OCI-M2 (cell line): ENCODE data around the gene FLII.
"Not testable (repeated sequence)": the region's sequence is repeated elsewhere in the genome, so short reads cannot be mapped to it uniquely, and the experiment has no call there.

Source experiments
- DNase-seq: peaks from one replicate; lab custom pipeline; 2025; ENCODE audit not compliant: unreplicated experiment; lab: John Stamatoyannopoulos, UW

The FLII gene

DNA sequence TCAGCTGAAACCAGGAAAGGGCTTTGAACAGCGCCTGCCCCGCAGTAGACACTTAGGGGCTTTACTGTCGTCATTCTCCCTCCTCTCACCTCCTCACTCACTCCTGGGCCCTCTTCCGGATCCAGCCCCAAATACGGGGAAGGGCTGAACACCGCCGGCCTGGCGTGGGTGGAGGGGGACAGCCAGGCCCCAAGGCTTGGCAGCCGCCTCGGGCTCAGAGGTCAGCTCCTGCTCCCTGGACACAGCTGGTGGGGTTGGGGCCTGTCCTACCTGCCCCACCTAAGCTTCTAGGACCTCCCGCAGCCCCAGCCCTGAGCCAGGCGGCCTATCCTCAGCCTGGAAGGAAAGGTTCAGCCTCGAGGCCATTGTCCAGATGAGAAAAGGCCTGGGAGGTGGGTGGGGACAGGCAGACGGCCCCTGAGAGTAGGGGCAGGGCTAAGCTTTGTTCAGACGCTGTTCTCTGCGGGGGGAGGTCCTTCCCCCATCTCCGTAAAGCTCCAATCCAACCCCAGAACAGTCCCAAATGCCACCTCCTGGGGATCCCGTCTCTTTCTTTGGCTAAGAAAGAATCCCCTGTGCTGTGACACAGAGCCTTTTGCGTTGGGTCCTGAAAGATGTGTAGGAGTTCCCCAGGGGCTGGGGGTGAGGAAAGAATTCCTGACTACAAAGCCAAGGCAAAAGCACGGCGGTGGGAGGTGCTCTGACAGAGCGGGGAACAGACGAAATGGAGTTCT, 34.0 kb downstream of the FLII start:
- no peak for DNase-seq

DNA sequence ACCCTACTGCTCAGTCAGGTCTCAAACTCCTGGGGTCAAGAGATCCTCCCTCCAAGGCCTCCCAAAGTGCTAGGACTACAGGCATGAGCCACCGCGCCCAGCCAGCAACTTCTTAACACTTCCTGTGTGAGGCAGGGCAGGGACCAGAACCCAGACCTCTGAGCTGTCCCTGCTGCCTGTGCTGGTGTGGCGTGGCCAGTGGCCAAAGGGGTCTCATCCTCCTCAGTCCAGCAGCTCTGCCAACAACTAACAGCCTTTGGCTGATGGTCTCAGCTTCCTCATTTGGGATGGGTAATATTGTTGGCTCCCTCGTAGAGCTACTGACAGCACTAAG, 34.5 kb downstream of the FLII start:
- no peak for DNase-seq

DNA sequence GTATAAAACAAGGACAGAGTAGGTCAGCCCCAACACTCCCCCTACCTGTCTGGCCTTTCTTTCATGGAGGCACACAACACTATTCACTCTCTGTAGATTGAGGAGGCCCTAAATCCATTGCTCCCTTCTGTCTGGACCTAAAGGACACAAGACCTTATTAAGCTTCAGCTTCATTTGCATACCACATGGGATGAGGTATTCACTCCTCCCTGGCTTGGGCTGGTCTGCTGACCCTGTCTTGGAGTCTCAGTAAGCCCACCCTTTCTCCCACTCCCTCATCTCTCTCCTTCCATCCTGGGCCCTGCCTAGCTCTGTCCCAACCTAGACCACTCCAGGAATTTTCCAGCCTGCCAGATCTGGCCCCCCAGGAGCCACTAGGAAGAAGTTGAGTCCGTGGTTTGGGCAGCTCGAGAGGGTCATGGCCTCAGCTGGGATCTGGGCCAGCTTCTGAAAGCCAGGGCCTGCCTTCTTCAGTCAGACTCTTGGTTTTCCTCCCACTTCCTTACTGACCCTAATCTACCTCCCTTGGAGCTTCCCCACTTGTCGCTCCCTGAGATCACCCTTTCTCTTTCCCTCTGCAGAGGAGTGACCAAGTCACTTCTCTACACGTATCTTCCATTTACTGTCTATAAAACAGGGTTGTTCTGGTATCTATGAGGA, 39.7 kb downstream of the FLII start:
- DNase-seq, result no peak

DNA sequence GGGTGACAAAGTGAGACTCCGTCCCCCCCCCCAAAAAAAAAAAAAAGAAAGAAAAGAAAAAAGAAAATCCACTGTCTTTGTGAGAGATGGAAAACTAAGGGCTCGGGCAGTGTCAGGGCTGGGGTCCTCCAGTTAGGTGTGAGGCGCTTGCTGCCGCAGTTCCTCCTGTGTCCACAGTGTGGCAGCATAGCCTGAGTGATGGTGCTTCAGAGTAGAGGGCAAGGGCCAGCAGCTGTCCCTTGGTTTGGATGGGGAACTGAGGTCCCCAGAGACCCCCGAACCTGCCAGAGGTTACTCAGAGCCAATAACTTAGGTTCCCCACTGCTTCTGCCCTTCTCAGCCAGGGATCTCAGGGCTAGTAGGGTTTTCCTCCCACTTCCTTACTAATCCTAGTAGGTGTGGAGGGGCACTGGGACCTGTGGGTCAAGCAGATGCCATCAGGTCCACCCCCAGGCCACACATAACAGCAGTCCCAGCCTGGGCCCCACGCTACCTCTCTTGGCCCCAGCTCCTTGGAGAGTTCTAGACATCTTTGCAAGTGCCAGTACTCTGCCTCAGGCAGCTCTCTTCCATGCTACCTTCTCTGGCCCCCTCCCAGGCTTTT, 41.0 kb downstream of the FLII start:
- DNase-seq, result peak; percentile 33

DNA sequence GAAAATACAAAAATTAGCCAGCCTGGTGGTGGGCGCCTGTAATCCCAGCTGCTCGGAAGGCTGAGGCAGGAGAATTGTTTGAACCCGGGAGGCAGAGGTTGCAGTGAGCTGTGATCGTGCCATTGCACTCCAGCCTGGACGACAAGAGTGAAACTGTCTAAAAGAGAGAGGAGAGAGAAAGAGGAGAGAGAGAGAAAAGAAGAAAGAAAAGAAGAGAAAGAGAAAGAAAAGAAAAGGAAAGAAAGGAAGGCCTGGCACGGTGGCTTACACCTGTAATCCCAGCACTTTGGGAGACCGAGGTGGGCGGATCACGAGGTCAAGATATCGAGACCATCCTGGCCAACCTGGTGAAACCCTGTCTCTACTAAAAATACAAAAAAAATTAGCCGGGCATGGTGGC, 41.6 kb downstream of the FLII start:
- not testable (repeated sequence) for DNase-seq

DNA sequence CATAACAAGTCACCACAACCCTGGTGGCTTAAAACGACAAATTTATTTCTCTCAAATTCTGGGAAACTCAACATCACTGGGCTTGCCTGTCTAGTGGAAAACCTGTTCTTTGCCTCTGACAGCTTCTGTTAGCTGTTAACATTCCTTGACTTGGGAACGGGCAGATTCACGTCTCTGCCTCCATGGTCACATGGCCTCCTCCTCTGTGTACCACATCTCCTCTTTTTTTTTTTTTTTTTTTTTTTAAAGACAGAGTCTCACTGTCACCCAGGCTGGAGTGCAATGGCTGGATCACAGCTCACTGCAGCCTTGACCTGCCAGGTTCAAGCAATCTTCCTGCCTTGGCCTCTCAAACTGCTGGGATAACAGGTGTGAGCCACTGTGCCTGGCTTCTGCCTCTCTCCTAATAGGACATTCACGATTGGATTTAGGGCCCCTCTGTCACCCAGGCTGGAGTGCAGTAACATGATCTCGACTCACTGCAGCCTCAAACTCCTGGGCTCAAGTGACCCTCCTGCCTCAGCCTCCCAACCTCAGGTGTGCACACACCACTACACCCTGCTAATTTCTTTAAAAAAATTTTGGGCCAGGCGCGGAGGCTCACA, 44.8 kb downstream of the FLII start:
- DNase-seq, result no peak

DNA sequence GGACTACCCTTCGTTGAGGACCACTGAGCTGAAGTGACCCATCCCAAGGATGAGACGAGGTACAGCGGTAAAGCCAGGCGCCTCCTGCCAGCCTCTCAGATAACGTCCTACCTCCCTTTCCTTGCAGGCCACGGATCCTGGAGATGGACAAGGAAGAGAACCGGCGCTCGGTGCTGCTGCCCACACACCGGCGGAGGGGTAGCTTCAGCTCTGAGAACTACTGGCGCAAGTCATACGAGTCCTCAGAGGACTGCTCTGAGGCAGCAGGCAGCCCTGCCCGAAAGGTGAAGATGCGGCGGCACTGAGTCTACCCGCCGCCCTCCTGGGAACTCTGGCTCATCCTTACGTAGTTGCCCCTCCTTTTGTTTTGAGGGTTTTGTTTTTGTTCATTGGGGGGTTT, 50.4 kb downstream of the FLII start:
- no peak for DNase-seq

DNA sequence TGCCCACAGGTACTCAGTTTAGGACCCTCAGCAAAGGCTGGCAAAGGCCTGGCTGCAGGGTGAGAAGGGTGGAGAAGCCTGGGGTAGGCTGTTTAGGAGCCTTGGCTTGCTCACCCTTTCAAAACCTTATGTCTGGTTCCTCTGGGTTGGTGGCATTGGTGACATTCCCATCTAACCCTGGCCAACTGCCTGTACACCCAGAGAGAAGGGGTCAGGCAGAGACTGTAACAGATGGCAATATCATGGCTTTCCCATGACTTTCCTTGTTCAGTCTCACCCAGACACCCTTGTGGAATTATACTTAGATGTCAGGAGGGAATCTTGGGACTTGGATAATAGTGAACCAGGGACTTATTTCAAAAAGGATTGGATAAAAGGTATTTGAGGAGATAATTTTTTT, 51.6 kb downstream of the FLII start:
- DNase-seq, result no peak

DNA sequence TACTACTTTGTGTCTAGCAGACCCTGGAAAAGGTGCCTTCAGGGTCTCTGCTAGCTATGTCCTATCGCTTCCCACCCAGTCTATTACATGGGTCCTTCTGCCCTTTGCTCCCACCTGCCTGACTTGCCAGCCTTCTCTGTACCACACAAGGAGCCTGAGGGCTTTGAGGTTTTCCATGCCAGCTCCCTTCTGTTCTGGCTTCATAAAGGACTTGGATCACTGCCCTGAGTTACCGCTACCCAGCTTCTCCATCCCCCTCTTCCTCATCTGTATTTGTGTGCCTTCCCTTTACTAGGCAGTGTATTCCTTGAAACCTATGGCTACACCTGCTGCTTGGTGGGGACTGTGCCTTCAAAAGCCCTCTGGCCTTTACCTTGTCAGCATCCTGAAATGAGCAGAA, 52.7 kb downstream of the FLII start:
- DNase-seq, result no peak

DNA sequence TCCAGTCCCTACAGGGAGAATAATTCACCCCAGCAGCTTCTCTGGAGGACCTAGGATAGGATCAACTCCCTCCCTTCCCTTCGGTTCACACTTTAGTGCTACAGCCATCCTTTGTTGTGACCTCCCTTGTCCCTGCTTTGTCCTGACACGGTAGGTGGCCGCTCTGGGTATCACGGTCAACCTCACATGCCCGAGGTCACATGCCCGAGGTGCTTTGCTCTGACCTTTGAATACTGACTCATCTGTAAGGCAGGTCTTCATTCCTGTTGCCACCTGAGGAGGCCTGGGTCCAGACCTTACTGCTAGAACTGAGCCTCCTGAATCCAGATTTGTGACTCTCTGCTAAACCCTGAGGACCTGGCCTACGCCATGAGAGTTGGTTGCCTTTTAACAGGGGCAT, 55.2 kb downstream of the FLII start:
- no peak for DNase-seq

DNA sequence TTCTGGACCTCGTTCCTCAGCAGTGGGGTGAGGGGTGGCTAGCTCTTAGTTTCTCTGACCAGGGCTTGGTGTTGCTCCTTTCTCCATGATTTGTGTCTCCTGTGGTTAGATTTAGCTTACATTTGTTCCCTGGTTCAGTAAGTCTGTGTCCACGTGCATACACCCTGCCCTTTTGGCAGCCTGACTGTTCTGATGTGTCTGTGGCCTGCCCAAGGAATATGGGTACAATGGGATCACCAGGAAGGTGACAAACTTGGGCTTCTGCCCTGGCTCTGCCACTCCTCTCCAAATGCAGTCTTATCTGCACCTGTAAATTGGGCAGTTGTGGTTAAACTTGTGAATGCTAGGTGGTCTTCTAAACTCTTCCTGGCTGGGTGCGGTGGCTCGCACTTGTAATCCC, 57.4 kb downstream of the FLII start:
- DNase-seq, result no peak

DNA sequence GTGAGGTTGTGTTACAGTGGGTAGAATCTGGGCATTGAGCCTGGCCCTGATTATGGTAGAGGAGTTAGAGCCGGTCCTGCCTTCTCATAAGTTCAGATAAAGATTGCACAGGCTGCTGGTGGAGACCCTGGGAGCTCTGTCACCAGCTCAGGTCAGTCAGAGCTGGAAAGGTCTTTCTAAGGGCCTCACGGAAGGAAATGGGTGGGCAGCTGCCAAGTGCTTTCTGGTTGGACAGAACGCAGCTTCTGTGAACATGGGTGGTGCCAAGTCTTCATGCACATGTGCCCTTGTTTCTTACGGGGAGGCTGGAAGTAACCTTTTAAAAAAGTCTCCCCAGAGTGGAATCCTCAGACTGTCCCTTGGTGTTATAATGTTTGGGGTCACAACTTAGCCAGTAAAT, 60.0 kb downstream of the FLII start:
- DNase-seq, result no peak

DNA sequence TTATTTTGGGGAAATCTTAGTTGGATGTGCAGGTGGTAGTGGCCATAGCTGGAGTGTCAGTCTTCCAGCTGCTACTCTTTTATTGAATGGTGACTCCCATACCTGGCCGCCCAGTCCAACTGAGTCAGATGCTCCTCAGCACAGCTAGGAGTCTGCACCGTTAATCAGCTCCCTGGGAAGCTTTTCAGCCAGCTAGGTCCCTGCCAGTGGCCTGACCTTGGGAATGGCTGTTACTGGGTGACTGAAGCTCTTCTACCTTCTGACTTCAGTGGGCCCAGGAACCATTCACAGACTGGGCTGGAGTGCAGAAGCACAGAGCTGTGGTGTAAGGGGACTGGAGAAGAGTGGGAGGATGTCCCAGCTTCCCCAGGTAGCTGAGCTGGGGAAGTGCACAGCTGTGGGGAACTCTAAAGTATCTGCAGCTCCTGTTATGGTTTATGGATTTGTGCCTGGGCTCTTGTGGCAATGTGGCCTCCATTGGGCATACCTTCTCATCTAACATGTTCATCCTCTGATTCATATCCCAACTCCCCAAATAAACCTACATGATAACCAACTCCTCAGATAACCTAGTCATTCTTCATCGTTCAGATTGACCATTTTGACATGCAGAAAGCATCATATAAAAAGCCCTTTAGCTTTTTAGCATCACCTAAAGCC, 60.9 kb downstream of the FLII start:
- no peak for DNase-seq

DNA sequence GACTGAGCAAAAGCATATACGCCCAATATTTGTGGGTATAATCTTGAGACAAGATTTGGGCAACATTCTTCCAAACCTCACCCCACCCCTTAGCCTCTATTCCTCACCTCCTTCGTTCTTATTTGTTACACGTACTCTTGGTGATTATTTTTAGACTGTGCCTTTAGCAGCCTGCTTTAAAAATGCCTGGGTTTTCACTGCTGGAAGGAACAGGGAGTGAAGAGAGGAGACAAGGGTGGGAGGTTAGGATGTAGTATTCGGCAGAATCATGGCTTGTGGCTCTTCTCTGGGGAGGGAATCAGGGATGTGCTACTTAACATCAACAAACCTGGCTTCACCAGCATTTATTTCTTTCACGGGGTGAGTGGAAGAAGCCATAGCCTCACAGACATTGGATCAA, 63.3 kb downstream of the FLII start:
- DNase-seq, result no peak
